ENCODE results near the gene SLC29A2.
"Not testable (repeated sequence)": the region's sequence is repeated elsewhere in the genome, so short reads cannot be mapped to it uniquely, and the experiment has no call there.

Gene SLC29A2

GRCh38 chr11:66388780-66389386 is 17.3 kb upstream of the SLC29A2 start:
- no peak overlapping the region for H3K4me2 ChIP-seq (ENCODE audit: low read length)
- H3K79me2 ChIP-seq: no peaks in the 10 kb centered on the region
- H3K36me3 ChIP-seq (ENCODE audit: control insufficient read depth, insufficient read depth, low read length): no peaks in the 10 kb centered on the region
- no peak overlapping the region for H3K9ac ChIP-seq
- H2AFZ ChIP-seq: no peak overlapping the region
- TF ChIP-seq CTCF (IDR thresholded peaks at IDR 0.05): peak; percentile 65
- no peak overlapping the region for H3K27ac ChIP-seq
- H3K4me1 ChIP-seq: no peaks in the 10 kb centered on the region
- no peaks in the 10 kb centered on the region for H3K9me3 ChIP-seq (ENCODE audit: control insufficient read depth, low read length)
- no peaks in the 10 kb centered on the region for H3K27me3 ChIP-seq (ENCODE audit: control insufficient read depth, insufficient read depth, low read length)
- H3K4me3 ChIP-seq (ENCODE audit: low read depth, low read length): no peak overlapping the region

- Histone ChIP-seq H3K4me1 (no peaks in the 10 kb centered on the region), H3K4me3 (ENCODE audit: low read depth, low read length) (no peak overlapping the region), H3K36me3 (ENCODE audit: control insufficient read depth, insufficient read depth, low read length) (no peaks in the 10 kb centered on the region), H3K27ac (no peak overlapping the region), H3K9me3 (ENCODE audit: control insufficient read depth, low read length) (no peaks in the 10 kb centered on the region), H3K27me3 (ENCODE audit: control insufficient read depth, insufficient read depth, low read length) (no peaks in the 10 kb centered on the region), H3K79me2 (no peaks in the 10 kb centered on the region), H3K9ac (no peak overlapping the region), H2AFZ (peak overlapping the region; percentile 93), H3K4me2 (ENCODE audit: low read length) (peak overlapping the region; percentile 52)
- TF ChIP-seq CTCF (IDR thresholded peaks at IDR 0.05): peak; percentile 83
Observed at GRCh38 chr11:66386171-66387069, 14.9 kb upstream of the SLC29A2 start.

GRCh38 chr11:66384316-66384715 is 12.8 kb upstream of the SLC29A2 start:
- not testable (repeated sequence) for H3K79me2 ChIP-seq; H3K4me3 ChIP-seq (ENCODE audit: low read depth, low read length); H3K4me2 ChIP-seq (ENCODE audit: low read length); H3K4me1 ChIP-seq; H2AFZ ChIP-seq; H3K27me3 ChIP-seq (ENCODE audit: control insufficient read depth, insufficient read depth, low read length); H3K9me3 ChIP-seq (ENCODE audit: control insufficient read depth, low read length); H3K36me3 ChIP-seq (ENCODE audit: control insufficient read depth, insufficient read depth, low read length); H3K27ac ChIP-seq; H3K9ac ChIP-seq

- not testable (repeated sequence) for H2AFZ ChIP-seq; H3K4me2 ChIP-seq (ENCODE audit: low read length); H3K4me1 ChIP-seq; H3K36me3 ChIP-seq (ENCODE audit: control insufficient read depth, insufficient read depth, low read length); H3K79me2 ChIP-seq; H3K27ac ChIP-seq; H3K27me3 ChIP-seq (ENCODE audit: control insufficient read depth, insufficient read depth, low read length); H3K4me3 ChIP-seq (ENCODE audit: low read depth, low read length); H3K9ac ChIP-seq; H3K9me3 ChIP-seq (ENCODE audit: control insufficient read depth, low read length)
Observed at GRCh38 chr11:66380264-66380663, 8.7 kb upstream of the SLC29A2 start.

GRCh38 chr11:66373690-66374287 is 2.2 kb upstream of the SLC29A2 start:
- H3K79me2 ChIP-seq; H3K4me1 ChIP-seq; H3K4me2 ChIP-seq (ENCODE audit: low read length); H3K36me3 ChIP-seq (ENCODE audit: control insufficient read depth, insufficient read depth, low read length); H3K9me3 ChIP-seq (ENCODE audit: control insufficient read depth, low read length); H3K9ac ChIP-seq; H3K4me3 ChIP-seq (ENCODE audit: low read depth, low read length); H3K27me3 ChIP-seq (ENCODE audit: control insufficient read depth, insufficient read depth, low read length): not testable (repeated sequence)
- H3K27ac ChIP-seq: peak overlapping the region; percentile 65
- peak overlapping the region; percentile 34 for H2AFZ ChIP-seq

GRCh38 chr11:66373265-66373664 is 1.7 kb upstream of the SLC29A2 start:
- H3K27me3 ChIP-seq (ENCODE audit: control insufficient read depth, insufficient read depth, low read length): no peaks in the 10 kb centered on the region
- H3K4me2 ChIP-seq (ENCODE audit: low read length): no peak overlapping the region
- no peaks in the 10 kb centered on the region for H3K79me2 ChIP-seq
- peak overlapping the region; percentile 65 for H3K27ac ChIP-seq
- TF ChIP-seq CTCF (IDR thresholded peaks at IDR 0.05): no peak
- H3K4me1 ChIP-seq: no peaks in the 10 kb centered on the region
- no peak overlapping the region for H3K9ac ChIP-seq
- no peaks in the 10 kb centered on the region for H3K36me3 ChIP-seq (ENCODE audit: control insufficient read depth, insufficient read depth, low read length)
- no peaks in the 10 kb centered on the region for H3K9me3 ChIP-seq (ENCODE audit: control insufficient read depth, low read length)
- peak overlapping the region; percentile 34 for H2AFZ ChIP-seq
- no peak overlapping the region for H3K4me3 ChIP-seq (ENCODE audit: low read depth, low read length)
